ENCODE data around the gene CDC42BPG.

The CDC42BPG gene

DNA sequence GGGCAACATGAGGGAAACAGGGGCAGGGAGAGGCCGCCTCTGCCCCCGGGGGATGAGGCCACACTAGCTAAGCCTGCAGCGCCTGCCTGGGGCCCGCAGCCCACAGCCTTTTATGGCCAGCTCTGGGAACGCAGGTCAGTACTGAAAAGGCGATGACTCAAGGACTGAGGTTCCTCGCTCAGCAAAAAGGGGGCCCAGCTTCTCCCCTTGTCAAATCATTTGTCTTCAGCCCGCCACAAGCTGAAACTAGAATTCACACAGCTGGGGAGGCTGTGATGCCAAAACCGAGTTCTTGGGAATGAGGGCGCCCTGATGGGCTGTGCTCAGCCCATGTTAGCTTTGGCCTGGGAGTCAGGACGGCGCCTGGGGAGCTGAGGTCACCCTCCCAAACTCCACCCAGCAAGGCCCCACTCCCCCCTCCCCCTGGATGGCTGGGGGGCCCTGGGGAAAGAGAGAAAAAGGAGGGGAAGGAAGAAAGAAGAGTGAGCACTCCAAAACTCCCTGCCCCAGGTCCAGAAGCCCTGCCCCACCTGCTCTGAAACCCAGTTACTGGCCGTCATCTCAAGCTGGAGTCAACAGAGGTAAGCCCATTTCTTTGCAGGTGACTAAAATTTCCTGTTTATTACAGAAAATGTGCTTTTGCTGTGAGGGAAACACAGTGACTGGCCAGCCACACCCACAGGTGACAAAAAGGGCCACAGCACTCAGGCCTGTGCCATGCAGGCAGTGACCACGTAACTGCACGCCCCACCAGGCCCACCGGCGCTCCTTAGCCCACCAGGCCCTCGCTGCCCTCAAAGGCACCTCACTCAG, 20.2 kb upstream of the CDC42BPG start:
- DNase-seq, result peak; percentile 97

DNA sequence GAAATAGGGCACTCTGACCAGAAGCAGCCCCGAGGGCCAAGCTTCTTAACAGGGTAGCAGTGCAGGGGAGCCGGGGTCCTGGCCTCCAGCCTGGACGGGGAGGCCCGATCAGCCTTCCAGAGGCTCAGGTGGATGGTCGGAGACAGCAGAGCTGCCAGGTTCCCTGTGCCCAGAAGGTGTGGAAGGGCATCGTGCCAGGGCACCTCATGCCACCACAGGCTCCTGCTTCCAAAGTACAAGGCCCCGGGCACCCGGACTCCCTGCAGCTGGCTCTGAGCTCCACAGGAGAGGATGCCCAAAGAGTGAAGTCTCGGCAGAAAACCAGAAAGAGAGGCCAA, 19.7 kb upstream of the CDC42BPG start:
- DNase-seq, result no peak

DNA sequence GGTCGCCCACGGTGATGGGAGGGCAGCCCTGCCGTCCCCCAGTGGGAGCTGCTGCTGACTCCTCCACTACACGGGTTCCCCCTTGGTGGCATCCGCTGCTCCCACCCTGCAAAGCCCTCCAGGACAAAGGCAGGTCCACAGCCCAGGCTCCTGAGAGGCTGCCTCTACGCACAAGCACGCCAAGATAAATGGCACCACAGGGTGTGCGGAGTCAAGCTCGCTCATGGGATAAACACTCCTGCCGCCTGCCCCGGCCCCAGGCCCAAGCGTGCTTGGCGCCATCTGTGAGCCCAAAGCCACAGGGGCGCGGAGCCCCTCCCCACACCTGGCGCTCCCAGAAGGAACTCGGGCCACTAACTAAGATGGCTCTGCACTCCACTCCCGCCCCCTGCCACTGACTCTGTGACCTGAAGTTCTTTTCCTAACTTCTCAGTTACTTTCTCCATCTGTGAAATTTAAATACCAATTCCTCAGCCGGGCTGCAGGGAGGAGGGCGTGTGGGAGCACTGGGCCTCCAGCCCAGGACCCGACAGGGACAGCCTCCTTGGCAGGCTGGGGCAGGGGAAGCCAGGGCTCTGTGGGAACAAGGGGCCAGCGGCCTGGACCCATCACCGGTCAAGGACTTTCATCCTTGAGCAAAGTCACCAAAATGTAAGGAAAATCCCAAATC, 19.1 kb upstream of the CDC42BPG start:
- DNase-seq, result no peak

DNA sequence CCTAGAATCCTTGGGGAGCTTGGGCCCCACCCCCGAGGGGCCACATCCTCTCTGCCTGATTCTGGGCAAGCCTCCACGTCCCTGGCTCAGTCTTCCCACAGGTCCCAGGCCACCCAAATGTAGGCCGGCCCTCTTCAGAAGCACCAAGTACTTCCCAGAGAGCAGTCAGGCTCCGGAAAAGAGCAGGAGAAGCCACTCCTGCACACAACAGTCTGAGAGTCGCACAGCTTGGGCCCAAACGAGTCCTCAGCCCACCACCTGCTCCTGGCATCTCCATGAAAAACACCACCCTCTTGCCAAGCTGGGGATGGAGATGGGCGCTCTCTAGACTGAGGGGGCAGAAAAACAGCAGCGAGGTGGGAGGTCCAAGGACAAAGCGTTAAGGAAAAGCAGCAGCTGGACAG, 18.5 kb upstream of the CDC42BPG start:
- DNase-seq, result no peak

DNA sequence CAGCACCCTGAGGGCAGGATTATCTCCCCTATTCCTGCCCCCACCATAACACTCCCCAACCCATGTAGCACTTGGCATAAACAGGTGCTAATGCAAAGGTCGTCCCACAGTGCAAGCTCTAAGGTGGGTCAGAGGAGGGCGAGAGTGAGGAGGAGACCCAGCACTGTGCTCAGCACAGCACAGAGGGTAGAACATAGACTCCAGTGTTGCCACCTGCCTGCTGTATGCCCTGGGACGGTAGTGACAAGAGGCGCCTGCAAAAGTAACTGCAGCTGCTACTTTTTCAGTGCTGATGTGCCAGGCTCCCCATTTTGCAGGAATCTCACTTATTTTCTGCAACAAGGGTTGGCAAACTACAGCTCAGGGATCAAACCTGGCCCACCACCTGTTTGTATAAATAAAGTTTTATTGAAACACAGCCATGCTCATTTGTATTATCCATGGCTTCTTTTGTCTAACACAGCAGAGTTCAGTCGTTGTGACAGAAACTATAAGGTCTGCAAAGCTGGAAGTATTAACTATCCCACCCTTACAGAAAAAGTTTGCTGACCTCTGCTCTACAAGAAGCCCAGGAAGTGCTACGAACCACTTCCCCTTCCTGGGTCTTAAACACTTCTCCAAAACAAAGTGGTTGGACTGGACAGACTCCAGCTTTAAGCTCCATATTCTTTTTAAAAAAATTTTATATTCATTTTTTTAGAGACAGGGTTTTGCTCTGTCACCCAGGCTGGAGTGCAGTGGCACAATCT, 16.9 kb upstream of the CDC42BPG start:
- DNase-seq, result no peak

DNA sequence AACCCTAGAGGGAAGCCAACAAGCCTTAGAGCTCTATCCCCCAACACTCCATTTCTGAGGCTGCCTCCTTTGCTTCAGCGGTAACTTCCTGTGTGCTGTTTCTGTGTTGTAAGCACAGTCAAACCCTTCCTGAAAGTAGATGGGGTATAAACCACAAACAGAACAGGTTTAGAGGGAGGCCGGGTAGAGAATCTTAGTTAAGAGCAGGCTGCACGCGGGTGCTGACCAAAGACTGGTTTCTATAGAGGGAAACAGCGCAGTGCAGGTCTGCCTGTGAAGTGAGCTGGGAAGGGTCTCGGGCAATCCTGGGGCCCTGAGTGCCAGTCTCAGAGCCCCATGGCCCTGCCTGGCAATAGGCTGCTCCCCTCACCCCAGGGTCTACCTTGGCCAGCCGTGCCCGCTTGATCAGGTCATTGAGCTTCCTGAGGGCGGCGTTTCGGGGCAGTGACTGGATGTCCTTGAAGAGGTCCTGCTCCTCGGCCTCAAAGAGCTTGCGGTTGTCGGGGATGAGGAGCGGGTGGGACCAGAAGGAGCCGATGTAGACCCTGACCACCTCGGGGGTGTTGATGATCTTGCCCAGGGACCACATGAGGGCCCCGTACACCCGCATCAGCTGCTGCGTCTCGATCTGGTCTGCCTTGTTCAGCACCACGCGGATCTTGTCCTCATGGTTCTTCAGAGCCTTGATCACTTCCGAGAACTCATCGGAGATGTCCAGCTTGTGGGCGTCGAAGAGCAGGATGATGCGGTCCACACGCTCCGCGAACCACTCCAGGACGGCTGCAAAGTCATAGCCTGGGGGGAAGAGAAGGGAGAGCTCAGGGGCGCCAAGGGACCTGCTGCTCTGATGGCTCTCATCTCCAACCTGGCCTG, 15.3 kb upstream of the CDC42BPG start:
- DNase-seq, result no peak

DNA sequence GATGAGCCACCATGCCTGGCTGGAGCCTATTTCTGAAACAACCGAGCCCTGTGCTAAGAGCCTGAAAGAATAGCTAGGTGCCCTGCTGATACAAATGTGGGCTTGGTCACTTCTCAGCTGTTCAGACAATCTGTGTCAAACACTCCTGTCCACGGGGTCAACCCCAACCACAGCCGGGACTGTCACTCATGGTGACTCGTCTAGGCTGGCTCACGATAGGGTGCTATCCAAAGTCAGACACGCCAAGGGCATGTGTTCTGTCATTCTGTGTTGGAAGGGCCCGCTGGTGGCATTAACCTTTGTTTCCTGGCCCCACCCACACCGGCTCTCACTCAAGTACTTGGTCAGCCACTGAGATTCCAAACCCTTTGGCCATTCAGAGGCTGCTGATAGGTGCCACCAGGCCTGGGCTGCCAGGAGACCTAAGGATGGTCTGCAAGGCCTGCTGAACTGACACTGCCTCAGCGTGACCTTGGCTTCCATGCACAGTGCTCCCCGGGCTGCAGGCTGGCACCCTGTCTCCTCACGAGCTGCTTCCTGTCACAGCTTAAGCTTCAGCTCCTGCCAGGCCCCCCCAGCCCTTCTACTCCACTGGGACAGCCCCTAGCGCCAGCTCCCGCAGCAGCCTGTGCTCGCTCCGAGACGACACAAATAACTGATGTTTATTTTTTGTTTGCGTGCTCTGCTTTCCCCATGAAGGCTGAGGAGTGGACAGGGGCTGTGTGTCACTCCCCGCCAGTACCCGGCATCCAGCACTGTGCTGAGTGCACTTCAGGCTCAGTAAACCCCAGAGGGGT, 14.2 kb upstream of the CDC42BPG start:
- no peak for DNase-seq

DNA sequence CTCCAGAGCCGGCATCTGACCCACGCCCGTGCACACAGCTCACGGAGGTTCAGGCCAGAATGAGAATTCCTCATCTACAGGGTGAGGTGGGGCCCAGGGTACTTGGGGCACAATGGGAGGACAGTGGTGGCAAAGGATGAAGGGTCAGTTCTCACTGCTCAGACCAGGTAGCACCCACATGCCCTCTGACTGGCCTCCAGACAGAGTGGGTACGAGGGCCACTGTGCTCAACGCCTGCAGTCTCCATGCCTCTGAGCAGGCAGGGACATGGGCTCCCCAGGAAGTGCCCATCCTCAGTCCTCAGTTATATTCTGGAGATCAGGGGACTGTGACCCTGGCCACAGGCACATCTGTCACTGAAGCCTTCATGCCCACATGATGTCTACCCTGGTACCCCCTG, 13.0 kb upstream of the CDC42BPG start:
- no peak for DNase-seq

DNA sequence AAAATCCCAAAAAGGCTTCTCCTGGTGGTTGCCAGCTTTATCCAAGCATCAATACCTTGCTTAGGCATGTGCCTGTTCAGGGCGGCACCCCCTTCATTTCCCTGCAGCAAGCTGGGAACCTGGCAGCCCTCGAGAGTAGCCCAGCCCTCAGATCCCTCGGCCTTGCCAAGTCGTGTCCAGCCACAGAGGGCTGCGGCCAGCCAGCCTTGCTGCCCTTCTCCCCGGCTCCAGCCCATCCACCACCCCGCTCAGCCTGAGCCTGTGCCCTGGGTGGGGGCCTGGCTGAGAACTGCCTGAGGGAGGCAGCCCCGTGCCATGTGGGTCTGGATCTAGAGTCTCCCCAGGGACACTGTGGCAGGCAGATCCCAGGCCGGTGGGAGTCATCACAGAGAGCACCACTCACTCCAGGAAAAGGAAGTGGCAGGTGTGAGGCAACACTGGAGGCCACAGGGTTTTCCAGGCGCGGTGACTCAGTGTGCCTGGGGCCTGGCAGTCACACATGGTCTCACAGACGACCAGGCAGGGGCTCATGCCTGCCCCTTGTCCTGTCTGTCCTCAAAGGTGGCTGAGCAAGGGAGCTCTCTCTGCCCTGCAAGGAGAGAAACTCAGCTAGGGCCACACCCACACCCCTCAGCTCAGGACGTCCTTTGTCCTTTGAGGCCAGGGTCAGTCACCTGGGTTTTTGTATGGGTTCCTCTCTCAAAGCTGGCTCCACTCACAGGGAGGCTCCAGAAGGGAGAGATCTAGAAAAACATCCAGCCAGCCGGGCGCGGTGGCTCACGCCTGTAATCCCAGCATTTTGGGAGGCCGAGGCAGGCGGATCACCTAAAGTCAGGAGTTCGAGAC, 12.2 kb upstream of the CDC42BPG start:
- peak; percentile 94 for DNase-seq

DNA sequence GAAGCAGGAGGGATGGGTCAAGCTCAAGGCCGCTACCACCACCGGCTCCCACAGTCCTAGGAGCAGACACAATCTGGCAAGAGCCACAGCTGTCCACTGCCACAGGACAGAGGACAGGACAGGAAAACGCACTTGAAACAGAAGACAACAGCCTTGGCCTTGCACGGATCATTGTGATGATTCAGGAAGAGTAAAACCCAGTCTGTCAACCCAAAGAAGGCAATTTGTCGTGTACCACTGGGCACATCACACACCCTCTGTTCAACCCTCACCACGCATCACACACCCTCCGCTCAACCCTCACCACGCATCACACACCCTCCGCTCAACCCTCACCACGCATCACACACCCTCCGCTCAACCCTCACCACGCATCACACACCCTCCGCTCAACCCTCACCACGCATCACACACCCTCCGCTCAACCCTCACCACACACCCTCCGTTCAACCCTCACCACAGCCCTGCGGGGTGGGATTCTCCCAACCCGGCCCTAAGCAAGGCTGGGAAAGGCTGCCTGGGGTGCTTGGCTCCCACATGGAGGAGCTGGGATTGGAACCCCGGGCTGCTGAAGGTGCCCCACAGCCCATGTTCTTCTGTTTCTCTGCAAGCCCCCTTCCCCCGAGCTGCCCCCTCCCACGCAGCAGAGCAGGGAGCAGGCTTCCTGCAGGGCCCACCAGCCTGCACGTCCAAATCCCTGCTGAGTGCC, 11.3 kb upstream of the CDC42BPG start:
- no peak for DNase-seq

DNA sequence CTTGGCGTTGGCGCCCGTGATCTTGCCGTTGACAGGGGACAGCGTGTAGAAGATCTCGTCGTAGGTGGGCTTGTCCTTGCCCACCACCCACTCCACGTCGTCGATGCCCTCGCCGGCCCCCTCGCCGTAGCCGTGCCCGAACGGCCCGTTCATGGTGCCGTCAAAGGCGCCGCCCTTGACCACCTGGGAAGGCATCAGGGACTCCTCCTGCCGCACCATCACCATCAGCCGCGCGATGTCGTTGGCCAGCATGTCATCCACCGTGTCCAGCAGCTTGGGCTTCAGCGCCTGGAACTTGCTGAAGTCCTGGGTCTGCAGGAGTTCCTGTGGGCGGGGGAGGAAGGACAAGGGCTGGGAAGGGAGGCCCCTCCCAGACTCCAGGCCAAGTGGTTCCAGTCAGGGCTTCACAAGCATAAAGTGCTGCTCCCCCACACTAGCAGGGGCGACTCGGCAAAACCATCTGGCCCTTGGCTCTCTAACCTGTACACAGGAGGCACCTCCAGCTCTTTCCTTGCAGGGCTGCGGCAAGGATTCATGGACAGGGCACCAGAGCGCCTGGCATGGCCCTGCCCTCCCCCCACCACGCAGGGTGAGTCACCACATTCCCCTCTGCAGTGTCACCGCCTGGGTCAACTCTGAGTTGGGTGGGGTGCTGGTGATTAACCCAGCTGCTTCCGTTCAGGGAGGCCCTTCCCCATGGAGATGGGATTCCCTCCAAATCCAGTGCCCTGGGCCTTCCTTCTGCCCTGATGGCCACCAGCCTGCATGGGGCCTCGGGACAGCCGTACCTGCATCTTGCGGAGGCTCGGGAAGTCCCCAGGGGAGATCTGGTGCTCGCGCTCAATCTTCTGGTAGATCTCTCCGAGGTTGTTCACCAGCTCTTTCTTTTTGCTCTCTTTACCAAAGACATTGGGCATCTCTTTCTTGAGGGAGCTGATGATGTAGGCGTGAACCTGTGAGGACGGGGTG, 10.4 kb upstream of the CDC42BPG start:
- peak; percentile 98 for DNase-seq

DNA sequence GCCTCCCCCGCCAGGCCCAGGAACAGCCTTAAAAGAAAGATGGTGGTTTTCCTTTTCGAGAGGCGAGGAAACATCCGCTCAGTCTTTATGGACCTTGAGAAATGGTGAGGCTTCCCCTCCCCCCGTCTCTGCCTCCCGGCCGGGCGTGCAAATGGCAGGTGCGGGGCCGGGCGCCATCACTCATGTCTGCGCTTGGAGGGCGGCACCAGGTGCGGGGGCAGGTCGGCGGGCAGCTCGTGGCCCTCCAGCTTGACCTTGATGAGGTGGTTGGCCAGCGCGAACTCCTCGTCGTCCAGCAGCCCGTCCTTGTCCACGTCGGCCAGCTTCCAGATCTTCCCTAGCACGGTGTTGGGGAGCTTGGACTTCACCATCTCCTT, 9.7 kb upstream of the CDC42BPG start:
- DNase-seq, result no peak

DNA sequence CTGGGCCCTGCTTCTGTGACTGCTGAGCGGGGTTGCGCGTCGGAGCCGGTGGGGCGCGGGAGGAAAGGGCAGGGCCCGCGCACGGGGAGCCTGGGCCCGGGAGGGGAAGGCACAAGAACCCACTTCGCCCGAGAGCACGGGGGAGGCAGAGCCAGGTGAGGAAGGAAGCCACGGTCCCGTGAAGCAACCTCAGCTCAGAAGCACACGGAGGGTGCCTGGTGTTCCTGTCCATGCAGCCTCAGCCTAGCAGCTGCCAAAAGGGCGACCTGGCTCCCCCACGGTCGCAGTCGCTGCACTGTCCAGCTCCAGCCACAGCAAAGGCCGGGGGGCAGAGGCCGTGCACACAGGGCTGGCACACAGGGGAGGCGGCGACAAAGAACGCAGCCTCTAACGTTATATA, 9.3 kb upstream of the CDC42BPG start:
- no peak for DNase-seq

DNA sequence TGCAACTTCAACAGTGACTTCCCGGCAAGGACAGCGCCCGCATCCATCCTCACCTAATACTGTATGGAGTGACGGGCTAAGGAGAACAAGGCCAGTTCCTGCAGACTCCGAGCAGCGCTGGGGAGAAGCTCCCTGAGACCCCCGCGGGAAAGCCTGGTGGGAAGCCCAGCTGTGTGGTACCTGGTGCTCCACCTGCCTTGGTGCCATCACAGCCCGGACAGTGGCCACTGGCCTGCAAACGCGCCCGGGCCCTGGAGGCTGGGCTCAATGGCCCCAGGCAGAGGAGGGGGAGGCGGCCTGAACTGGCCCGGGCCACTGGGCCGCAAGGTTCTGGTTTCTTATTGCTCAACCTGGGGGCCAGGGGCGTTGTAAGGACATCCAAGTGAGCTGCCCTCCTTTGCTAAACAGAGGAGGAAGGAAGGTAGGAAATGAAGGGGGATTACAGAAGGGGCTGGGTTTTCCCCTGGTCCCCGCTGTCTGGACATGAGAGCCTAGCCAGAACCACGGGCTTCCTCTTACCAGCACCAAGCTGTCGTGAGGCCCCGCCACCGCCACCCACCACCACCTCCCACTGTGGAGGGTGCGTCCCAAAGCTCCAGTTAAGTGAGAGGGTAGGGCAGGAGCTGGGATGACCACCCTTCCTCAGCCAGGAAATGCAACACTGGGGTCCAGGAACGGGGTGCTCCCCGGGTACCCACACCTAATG, 8.5 kb upstream of the CDC42BPG start:
- DNase-seq, result no peak

DNA sequence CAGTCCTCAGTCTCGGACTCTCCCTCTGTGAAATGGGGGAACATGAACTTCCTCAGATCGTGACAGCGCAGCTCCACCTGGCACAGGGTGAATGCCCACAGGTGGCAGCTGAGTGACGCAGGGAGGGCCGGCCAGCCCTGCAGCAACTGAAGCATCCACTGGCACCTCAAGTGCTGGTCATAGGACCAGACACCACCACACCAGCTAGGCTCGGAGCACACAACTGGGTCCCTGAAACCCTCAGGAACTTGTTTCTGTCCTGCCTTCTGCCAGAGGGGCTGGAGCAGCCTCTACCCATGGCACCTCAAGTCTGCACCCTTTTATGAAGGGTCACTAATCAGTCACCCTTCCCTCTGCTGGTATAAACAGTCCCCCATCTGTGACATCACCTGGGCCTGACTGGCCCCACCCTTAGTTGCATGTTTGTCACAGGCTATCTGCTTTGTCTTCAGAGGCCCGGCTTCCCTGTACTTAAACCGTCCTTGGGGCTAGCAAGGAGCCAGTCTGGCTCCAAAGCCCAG, 7.4 kb upstream of the CDC42BPG start:
- DNase-seq, result no peak

DNA sequence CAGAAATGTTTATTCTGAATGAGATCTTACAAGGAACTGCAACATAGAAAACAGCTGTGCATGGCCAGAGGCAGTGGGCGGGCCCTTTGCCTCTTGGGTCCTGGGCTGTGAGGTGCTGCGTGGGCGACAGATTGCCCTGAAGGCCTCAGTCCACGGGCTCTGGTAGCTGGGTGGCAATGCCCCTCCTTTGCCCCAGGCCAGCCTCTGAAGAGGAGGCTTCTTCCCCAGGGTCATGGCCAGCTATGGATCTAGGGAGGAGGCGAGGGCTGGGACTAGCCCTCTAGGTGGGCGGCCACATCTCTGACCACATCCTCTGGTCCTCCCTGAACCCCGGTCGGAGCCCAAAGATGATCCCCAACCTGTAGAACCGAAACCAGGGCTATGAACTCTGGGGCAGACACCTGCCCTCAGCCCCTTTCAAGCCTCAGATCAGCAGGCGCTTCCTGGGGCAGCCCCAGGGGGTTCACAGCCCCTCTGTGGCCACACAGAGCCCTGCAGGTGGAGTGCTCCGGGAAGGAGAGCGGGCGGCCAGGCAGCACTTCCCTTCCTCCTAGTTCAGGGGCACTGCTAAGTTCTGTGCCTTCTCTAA, 6.6 kb upstream of the CDC42BPG start:
- peak; percentile 70 for DNase-seq

DNA sequence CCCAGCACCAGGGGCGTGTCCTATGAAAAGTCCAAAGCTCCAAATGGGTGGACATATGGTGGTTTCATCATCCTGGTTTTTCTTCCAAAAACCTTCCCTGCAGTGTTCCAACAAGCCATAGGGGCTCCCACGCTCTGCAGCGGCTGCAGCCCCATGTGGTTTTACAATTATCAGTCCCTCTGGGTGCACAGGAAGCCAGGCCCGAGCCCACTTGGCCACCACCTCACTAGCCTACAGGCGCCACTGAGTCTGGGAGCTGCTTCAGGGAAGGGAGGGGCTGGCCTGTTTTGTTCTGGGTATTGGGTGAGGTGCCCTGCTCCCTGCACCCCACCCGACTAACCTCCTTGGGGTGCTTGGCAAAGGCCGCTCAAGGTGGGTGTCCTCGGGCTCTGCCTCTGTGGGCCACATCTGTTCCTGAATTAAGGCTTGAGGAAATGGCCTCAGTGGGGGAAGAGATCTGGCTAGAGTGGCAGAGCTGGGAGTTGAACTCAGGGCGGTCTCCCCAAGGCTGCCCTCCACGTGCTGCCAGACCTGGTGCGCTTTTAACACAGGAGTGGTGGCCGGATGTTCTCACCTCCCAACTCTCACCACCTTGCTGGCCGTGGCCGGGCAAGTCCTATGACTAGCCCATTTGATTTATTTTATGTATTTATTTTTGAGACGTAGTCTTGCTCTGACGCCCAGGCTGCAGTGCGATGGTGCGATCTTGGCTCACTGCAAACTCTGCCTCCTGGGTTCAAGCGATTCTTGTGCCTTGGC, 5.3 kb upstream of the CDC42BPG start:
- no peak for DNase-seq
